ENCODE measurements around the gene AMH.

AMH gene

DNA sequence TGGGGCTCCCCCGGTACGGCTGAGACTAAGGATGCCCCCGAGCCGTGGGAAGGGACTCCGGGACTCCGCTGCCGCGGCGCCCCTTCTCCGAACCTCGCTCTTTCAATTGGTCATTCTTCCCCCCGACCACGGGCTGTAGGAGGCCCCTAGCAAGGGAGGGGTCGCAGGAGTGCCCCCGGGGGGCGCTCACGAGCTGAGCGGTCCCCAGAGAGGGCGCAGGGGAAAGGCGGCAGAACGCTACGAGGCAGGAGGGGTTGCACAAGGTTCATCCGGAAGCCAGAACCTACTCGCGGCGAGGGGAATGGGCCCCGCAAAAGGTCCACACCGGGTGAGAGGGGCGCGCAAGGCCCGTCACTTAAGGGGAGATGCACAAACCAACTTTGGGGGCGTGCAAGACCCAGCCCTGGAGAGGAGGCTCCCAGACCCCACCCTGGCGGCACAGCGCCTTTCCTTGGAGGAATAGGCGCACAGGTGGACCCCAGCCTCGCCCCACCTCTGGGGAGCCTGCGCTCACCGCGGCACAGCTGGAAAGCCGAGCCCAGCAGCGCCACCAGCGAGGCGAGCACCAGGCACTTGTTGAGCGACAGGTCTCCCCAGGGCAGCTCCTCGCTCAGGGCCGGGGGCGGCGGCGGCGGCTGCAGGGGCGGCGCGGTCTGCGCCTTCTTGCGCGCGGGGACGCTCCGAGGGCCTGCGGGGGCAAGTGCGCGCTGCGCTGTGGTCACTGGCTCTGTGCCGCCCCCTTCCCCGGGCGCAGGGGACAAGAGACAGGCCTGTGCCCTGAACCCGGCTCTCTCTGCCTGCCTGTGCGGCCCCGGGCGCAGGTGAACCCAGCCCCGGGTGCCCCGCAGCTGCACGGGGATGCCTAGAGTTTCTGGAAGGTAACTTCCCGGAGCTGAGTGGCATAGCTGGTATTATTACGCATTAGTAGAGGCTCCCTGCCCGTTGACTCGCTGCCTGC is 4.3 kb downstream of the AMH start:
- in situ Hi-C loops (cut with MboI; ENCODE audit: low sequenced_read_pairs, unreplicated experiment) = no loop called here
- peak; percentile 79 for DNase-seq (ENCODE audit: low spot score)
- TF ChIP-seq, protein P1, sequence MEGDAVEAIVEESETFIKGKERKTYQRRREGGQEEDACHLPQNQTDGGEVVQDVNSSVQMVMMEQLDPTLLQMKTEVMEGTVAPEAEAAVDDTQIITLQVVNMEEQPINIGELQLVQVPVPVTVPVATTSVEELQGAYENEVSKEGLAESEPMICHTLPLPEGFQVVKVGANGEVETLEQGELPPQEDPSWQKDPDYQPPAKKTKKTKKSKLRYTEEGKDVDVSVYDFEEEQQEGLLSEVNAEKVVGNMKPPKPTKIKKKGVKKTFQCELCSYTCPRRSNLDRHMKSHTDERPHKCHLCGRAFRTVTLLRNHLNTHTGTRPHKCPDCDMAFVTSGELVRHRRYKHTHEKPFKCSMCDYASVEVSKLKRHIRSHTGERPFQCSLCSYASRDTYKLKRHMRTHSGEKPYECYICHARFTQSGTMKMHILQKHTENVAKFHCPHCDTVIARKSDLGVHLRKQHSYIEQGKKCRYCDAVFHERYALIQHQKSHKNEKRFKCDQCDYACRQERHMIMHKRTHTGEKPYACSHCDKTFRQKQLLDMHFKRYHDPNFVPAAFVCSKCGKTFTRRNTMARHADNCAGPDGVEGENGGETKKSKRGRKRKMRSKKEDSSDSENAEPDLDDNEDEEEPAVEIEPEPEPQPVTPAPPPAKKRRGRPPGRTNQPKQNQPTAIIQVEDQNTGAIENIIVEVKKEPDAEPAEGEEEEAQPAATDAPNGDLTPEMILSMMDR (IDR thresholded peaks at IDR 0.05; ENCODE audit: borderline replicate concordance, control extremely low read depth, extremely low read depth, insufficient read depth, missing control alignments) = peak; percentile 17

DNA sequence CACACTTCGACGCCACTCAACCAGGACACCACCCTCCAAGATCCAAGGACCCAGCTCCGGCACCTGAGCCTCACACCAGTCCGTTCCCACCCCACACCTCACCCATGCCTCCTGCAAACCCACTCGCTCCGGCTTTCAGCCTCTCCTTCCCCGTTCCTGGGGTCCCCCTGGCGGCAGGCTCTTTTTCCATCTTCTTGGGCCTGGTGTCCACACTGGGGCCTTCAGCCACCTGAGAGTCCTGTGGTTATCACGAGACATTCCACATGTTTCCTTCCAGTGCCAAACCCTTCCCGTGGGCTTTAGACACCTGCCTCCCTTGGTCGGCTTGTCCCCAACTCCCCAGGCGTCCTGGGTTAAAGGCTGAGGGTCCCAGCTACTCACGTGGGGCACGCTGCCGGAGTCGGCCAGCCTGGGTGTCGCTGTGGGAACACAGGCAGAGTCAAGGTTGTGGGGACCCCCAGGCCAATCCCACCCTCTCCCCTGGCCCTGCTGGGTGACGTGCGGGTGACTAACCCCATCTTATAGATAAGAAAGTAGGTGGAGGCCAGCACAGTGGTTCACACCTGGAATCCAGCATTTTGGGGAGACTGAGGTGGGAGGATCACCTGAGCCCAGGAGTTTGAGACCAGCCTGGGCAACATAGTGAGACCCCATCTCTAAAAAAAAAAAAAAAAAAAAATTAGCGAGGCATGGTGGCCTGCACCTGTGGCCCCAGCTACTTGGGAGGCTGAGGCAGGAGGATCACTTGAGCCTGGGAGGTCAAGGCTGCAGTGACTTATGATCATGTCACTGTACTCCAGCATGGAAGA is 5.1 kb downstream of the AMH start:
- TF ChIP-seq, protein P1 (IDR thresholded peaks at IDR 0.05; ENCODE audit: borderline replicate concordance, control extremely low read depth, extremely low read depth, insufficient read depth, missing control alignments) = no peak
- in situ Hi-C loops (cut with MboI; ENCODE audit: low sequenced_read_pairs, unreplicated experiment) = no loop called here
- no peak for DNase-seq (ENCODE audit: low spot score)

DNA sequence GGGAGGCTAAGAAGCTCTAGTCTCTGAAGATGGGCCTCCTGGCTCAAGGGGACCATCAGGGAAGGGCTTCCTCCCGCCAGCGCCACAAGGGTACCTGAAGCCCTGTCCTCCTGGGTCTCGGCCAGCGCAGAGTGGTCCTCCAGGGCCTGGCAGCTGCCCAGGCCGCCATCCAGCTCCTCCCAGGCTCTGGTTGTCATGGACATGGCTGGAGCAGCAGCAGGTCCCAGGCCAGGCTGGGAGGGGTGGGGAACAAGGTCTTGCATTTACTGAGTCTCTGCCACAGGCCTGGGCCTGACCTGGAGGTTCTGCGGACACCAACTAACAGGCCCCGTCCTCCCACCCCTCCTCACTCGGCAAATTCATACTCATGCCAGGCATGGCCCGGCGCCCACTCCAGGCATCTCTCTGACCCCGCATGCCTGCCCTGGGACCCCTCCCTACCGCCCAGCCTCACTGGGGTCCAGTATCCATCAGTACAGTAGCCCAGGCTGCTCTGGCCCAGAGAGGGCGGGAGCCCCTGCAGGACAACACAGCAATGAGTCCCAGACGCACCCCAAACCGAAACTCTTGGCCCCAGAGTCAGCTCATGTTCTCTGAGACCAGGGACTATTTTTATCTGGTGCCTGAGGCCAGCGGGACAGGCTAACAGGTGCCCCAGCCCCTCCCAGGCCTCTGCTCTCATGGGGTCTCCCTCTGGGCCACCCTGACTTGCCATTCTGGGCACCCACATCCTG is 6.2 kb downstream of the AMH start:
- no peak for DNase-seq (ENCODE audit: low spot score)
- in situ Hi-C loops (cut with MboI; ENCODE audit: low sequenced_read_pairs, unreplicated experiment) = no loop called here
- TF ChIP-seq, protein P1 (IDR thresholded peaks at IDR 0.05; ENCODE audit: borderline replicate concordance, control extremely low read depth, extremely low read depth, insufficient read depth, missing control alignments) = no peak

DNA sequence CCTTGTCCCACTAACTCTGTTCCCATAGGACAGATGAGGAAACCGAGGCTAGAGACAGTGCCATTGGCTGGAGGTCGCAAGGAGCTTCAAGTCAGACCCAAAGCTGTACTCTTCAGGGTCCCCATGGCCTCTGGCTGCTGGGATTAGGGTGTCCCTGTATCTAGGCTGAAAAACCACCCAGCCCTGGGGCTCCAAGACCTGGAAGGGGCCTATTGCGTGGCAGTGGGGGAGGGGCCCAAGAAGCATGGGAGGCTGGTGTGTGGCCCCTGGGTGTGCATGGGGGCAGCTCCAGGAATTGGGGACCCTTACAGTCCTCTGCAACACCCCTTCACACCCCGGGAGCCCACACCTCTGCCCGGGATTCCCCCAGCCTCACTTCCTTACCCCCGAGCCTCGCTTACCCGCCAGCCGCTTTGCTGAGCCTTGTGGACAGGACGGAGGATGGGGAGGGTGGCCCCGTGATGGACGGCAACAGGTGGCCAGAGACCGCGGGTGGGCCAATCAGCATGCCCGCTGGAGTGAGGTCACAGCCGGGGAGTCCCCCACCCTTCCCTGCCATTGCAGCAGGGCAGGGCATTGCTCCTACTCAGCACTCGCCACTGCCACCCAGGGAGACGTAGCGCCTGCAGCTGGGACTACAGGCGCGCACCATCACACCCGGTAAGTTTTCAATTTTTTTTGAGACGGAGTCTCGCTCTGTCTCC is 7.0 kb downstream of the AMH start, which contains the start of gene JSRP1:
JSRP1 (minus strand) TSS at position 436 of the 704 bp plus-strand sequence. CDS start 1,103 bp downstream, outside the sequence.
- TF ChIP-seq, protein P1 (IDR thresholded peaks at IDR 0.05; ENCODE audit: borderline replicate concordance, control extremely low read depth, extremely low read depth, insufficient read depth, missing control alignments) = no peak
- in situ Hi-C loops (cut with MboI; ENCODE audit: low sequenced_read_pairs, unreplicated experiment) = no loop called here
- no peak for DNase-seq (ENCODE audit: low spot score)

DNA sequence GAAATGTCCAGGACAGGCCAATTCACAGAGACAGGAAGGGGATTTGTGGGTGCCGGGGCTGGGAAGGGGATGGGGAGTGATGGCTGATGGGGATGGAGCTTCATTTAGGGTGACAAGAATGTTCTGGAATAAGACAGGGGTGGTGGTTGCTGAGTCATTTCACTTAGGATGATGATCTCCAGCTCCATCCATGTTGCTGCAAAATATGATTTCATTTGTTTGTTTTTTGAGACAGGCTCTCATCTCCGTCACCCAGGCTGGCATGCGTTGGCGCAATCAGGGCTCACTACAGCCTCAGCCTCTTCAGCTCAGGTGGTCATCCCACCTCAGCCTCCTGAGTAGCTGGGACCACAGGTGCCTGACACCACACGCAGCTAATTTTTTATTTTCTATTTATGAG is 10.2 kb downstream of the AMH start:
- TF ChIP-seq, protein P1 (IDR thresholded peaks at IDR 0.05; ENCODE audit: borderline replicate concordance, control extremely low read depth, extremely low read depth, insufficient read depth, missing control alignments) = no peak
- in situ Hi-C loops (cut with MboI; ENCODE audit: low sequenced_read_pairs, unreplicated experiment) = no loop called here
- no peak for DNase-seq (ENCODE audit: low spot score)
